Measurements from ENCODE around the gene NPHP1. TPM values are rescaled to one million over a fixed set of nuclear protein-coding genes. Genes with fewer than 3 reads are reported as not detected.

The NPHP1 gene
- total RNA-seq, 1 experiment from 2014 or later, result 3.1 TPM

DNA sequence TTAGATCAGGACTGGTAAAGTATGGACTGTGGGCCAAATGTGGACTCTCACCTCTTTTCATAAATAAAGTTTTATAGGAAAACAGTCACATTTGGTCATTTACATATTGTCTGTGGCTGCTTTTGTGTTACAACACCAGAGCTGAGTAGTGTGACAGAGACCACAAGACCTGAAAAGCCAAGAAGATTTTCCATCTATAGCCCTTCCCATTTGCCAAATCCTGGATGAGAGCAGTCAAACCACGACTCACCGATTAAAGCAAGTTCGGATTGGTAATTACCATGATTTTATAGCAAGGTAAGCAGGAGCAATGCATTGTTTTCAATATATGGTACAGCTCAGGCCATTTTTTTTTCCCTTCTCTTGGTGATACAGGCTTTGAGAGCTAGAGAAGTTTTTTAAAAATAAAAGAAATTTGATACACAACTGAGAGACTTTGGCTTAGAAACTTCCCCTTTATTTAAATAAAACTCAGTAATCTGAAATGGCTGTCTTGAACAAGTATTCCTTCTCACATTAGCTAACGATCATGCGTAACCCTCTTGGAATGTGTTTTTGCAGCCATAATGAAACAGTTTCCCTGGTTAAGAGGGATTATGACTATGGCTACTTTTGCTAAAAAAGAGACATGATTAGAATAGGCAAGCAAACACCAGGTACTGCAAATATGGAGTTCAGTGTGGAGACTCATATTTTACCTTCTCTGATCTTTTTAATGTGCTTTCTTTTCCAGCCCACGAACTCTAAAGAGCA is 79.7 kb downstream of the NPHP1 start:
- no peaks in the 10 kb centered on the region for H3K4me1 Mint-ChIP-seq (ENCODE audit: low read depth, unreplicated experiment)
- BruUV-seq (replicated peaks), result no TSS peak
- TF ChIP-seq, protein P1, sequence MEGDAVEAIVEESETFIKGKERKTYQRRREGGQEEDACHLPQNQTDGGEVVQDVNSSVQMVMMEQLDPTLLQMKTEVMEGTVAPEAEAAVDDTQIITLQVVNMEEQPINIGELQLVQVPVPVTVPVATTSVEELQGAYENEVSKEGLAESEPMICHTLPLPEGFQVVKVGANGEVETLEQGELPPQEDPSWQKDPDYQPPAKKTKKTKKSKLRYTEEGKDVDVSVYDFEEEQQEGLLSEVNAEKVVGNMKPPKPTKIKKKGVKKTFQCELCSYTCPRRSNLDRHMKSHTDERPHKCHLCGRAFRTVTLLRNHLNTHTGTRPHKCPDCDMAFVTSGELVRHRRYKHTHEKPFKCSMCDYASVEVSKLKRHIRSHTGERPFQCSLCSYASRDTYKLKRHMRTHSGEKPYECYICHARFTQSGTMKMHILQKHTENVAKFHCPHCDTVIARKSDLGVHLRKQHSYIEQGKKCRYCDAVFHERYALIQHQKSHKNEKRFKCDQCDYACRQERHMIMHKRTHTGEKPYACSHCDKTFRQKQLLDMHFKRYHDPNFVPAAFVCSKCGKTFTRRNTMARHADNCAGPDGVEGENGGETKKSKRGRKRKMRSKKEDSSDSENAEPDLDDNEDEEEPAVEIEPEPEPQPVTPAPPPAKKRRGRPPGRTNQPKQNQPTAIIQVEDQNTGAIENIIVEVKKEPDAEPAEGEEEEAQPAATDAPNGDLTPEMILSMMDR (IDR thresholded peaks at IDR 0.05; ENCODE audit: insufficient read depth in 1 of 2, low read depth in 1 of 2, low read length in 1 of 2, severe bottlenecking in 1 of 2, unreplicated experiment in 1 of 2), result no peak
- H3K4me1 ChIP-seq, result peaks cover 6% of the 10 kb centered on the region; the same call in 1 of the 2 replicates
- no peaks in the 10 kb centered on the region for H3K27me3 Mint-ChIP-seq (ENCODE audit: insufficient read depth, unreplicated experiment)
- no peak overlapping the region for H3K4me3 ChIP-seq (ENCODE audit: low read depth, low read length)
- H3K27me3 ChIP-seq (replicated peaks; ENCODE audit: control insufficient read depth, insufficient read depth, low read length), result no peaks in the 10 kb centered on the region
- no peaks in the 10 kb centered on the region for H3K36me3 Mint-ChIP-seq (ENCODE audit: insufficient read depth, unreplicated experiment)
- H3K4me3 Mint-ChIP-seq (ENCODE audit: unreplicated experiment), result no peak overlapping the region
- no peaks in the 10 kb centered on the region for H3K9me3 ChIP-seq
- ChIA-PET CTCF (no interaction called here), POLR2A (no interaction called here)
- intact Hi-C loops (cut with micrococcal nuclease; ENCODE audit: unreplicated experiment), result no loop called here
- H3K9me3 Mint-ChIP-seq (ENCODE audit: unreplicated experiment), result no peaks in the 10 kb centered on the region
- no peak for DNase-seq
- no peak overlapping the region for H3K27ac Mint-ChIP-seq (ENCODE audit: unreplicated experiment)
- H3K36me3 ChIP-seq (ENCODE audit: control insufficient read depth, insufficient read depth, low read length), result no peaks in the 10 kb centered on the region

DNA sequence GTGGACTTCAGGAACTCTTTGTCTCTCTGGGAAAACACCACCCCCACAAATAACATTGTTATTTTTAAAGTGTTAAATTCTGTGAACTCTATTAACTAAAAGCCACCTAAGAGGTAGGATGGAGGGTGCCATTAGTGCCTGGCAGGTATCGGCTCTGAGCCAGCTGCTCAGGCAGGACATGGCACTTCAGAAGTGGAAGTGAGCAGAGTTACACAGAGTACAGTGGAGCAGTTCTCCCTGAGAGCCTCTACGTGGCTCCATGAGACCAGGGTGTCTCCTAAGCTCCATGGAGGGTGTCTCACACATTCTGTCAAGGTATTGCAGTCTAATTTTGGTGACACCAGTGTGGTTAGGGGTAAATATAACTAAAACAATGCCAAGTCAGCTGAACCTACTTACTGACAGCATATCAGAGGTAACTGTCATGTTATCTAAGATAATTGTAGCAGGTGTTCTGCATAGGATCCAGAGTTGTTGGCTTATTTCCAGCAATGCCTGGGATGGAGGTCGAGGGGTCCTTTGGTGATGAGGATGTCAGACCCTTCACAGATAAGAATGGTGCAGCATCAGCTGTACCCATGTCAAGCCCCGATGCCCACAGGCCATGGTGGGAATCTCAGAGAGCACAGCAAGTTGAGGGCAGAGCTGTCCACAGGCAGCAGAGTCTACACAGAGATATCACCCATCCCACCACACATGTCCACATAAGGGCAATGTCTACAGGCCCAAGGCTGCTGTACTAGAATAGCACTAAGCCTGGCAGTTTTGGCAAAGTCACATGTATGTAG is 80.6 kb downstream of the NPHP1 start:
- TF ChIP-seq, protein P1 (IDR thresholded peaks at IDR 0.05; ENCODE audit: insufficient read depth in 1 of 2, low read depth in 1 of 2, low read length in 1 of 2, severe bottlenecking in 1 of 2, unreplicated experiment in 1 of 2), result no peak
- H3K4me3 ChIP-seq (ENCODE audit: low read depth, low read length), result no peak overlapping the region
- no peaks in the 10 kb centered on the region for H3K9me3 Mint-ChIP-seq (ENCODE audit: unreplicated experiment)
- H3K27me3 ChIP-seq (replicated peaks; ENCODE audit: control insufficient read depth, insufficient read depth, low read length), result no peaks in the 10 kb centered on the region
- H3K27me3 Mint-ChIP-seq (ENCODE audit: insufficient read depth, unreplicated experiment), result no peaks in the 10 kb centered on the region
- peaks cover 6% of the 10 kb centered on the region; the same call in 1 of the 2 replicates for H3K4me1 ChIP-seq
- intact Hi-C loops (cut with micrococcal nuclease; ENCODE audit: unreplicated experiment), result no loop called here
- ChIA-PET CTCF (no interaction called here), POLR2A (no interaction called here)
- no peaks in the 10 kb centered on the region for H3K36me3 ChIP-seq (ENCODE audit: control insufficient read depth, insufficient read depth, low read length)
- H3K27ac Mint-ChIP-seq (ENCODE audit: unreplicated experiment), result no peak overlapping the region
- H3K4me1 Mint-ChIP-seq (ENCODE audit: low read depth, unreplicated experiment), result no peaks in the 10 kb centered on the region
- no peaks in the 10 kb centered on the region for H3K36me3 Mint-ChIP-seq (ENCODE audit: insufficient read depth, unreplicated experiment)
- no peaks in the 10 kb centered on the region for H3K9me3 ChIP-seq
- no peak overlapping the region for H3K4me3 Mint-ChIP-seq (ENCODE audit: unreplicated experiment)
- DNase-seq, result no peak
- BruUV-seq (replicated peaks), result no TSS peak

DNA sequence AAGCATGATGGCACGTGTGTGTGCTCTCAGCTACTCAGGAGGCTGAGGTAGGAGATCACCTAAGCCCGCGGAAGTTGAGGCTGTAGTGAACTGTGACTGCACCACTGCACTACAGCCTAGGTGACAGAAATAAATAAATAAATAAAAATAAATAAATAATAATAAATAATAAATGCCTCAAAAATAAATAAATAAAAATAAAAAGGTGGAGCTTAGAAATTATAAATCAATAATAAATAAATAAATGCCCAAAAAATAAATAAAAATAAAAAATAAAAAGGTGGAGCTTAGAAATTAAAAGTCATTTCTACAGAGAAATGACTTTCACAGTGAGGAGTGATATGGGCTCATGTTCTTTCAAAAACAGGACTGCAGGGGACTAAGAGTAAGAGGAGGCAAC is 83.2 kb downstream of the NPHP1 start:
- Histone ChIP-seq H3K9me3 (no peaks in the 10 kb centered on the region), H3K4me3 (ENCODE audit: low read depth, low read length) (no peak overlapping the region), H3K27me3 (replicated peaks; ENCODE audit: control insufficient read depth, insufficient read depth, low read length) (no peaks in the 10 kb centered on the region), H3K36me3 (ENCODE audit: control insufficient read depth, insufficient read depth, low read length) (no peaks in the 10 kb centered on the region), H3K4me1 (peaks cover 2% of the 10 kb centered on the region; the same call in 1 of the 2 replicates)
- no peaks in the 10 kb centered on the region for H3K27me3 Mint-ChIP-seq (ENCODE audit: insufficient read depth, unreplicated experiment)
- H3K9me3 Mint-ChIP-seq (ENCODE audit: unreplicated experiment), result no peaks in the 10 kb centered on the region
- H3K27ac Mint-ChIP-seq (ENCODE audit: unreplicated experiment), result no peak overlapping the region
- CTCF ChIA-PET, result no interaction called here
- H3K4me3 Mint-ChIP-seq (ENCODE audit: unreplicated experiment), result no peak overlapping the region
- H3K4me1 Mint-ChIP-seq (ENCODE audit: low read depth, unreplicated experiment), result no peaks in the 10 kb centered on the region
- TF ChIP-seq, protein P1 (IDR thresholded peaks at IDR 0.05; ENCODE audit: insufficient read depth in 1 of 2, low read depth in 1 of 2, low read length in 1 of 2, severe bottlenecking in 1 of 2, unreplicated experiment in 1 of 2), result no peak
- DNase-seq, result no peak
- H3K36me3 Mint-ChIP-seq (ENCODE audit: insufficient read depth, unreplicated experiment), result no peaks in the 10 kb centered on the region
- POLR2A ChIA-PET, result no interaction called here
- BruUV-seq (replicated peaks), result no TSS peak
- intact Hi-C loops (cut with micrococcal nuclease; ENCODE audit: unreplicated experiment), result no loop called here
